B cell (primary cell): Measurements from ENCODE around the gene ITGB3. TPM values are rescaled to one million over a fixed set of nuclear protein-coding genes. Genes with fewer than 3 reads are reported as not detected.

ENCODE experiments used
- ATAC-seq: fragments of 200-7000 bp; cut with Tn5 transposase; one replicate; pipeline ENCODE4 v1.10.0; 2021; ENCODE audit warnings: low read depth, mild to moderate bottlenecking, moderate number of reproducible peaks, moderate library complexity
- CTCF ChIA-PET: fragments of 350-600 bp; sonication (Branson Sonifier 250); formaldehyde crosslinking; loops from one replicate; lab custom pipeline; 2021; ENCODE audit warnings: antibody characterized with exemption, inconsistent platforms; lab: Charles Lee
- POLR2A ChIA-PET: fragments of 350-600 bp; sonication (Branson Sonifier 250); formaldehyde crosslinking; loops from one replicate; lab custom pipeline; 2021; ENCODE audit warnings: antibody characterized with exemption; lab: Charles Lee
- DNase-seq: peaks from one replicate; pipeline ENCODE4 v3.0.0; 2013
- H2AFZ ChIP-seq: 2 replicates; pipeline ENCODE4 v1.6.1; 2012; ENCODE audit warnings: mild to moderate bottlenecking, low read depth, low read length; ENCODE audit not compliant: insufficient read depth, poor library complexity, severe bottlenecking
- H3K27ac ChIP-seq, 2 donors: 1 replicate in 1 of 2; 2 replicates in 1 of 2; pipeline ENCODE4 v1.5.1; 2012 to 2013; ENCODE audit warnings: low read length in 2 of 2, mild to moderate bottlenecking in 2 of 2, moderate library complexity in 1 of 2
- H3K27me3 ChIP-seq, 4 experiments: fragments of 200-600 bp in 1 of 4; sonication (generic) in 1 of 4; replicated peaks in 1 of 4; 1 replicate in 2 of 4; 2 replicates in 2 of 4; pipeline versions ENCODE4 v1.6.1 to v1.7.0; 2013 to 2016; ENCODE audit warnings: low read length in 3 of 4, mild to moderate bottlenecking in 2 of 4, mixed read lengths in 1 of 4, moderate library complexity in 1 of 4; ENCODE audit not compliant: insufficient read depth in 4 of 4, control insufficient read depth in 3 of 4; ENCODE audit errors: control extremely low read depth in 1 of 4
- H3K36me3 ChIP-seq, 2 experiments: replicated peaks in 1 of 2; 1 replicate in 1 of 2; 2 replicates in 1 of 2; pipeline versions ENCODE4 v1.6.1 to v1.7.1; 2013; ENCODE audit warnings: low read length in 1 of 2; ENCODE audit not compliant: insufficient read depth in 2 of 2, control insufficient read depth in 1 of 2; ENCODE audit errors: control extremely low read depth in 1 of 2, extremely low read depth in 1 of 2
- H3K4me1 ChIP-seq, 2 donors: fragments of 200-600 bp in 1 of 2; sonication (generic) in 1 of 2; 1 replicate in 1 of 2; 2 replicates in 1 of 2; pipeline versions ENCODE4 v1.5.1 to v1.6.1; 2013 to 2017; ENCODE audit warnings: low read length in 2 of 2; ENCODE audit not compliant: control insufficient read depth in 2 of 2, insufficient read depth in 2 of 2
- H3K4me2 ChIP-seq: replicated peaks from 2 replicates; pipeline ENCODE3; 2012; ENCODE audit warnings: mild to moderate bottlenecking, low read depth, low read length; ENCODE audit not compliant: poor library complexity, severe bottlenecking
- H3K4me3 ChIP-seq, 5 experiments: fragments of 200-600 bp in 1 of 5; sonication (generic) in 1 of 5; 1 replicate in 3 of 5; 2 replicates in 2 of 5; pipeline versions ENCODE4 v1.5.1 to v1.7.0; 2011 to 2016; ENCODE audit warnings: low read length in 4 of 5, mild to moderate bottlenecking in 4 of 5, low read depth in 2 of 5, control low read depth in 1 of 5, moderate library complexity in 1 of 5; ENCODE audit not compliant: insufficient read depth in 1 of 5; ENCODE audit errors: control extremely low read depth in 1 of 5, extremely low read depth in 1 of 5
- H3K79me2 ChIP-seq: fragments of 200-600 bp; sonication (generic); one replicate; pipeline ENCODE4 v1.6.0; 2016; ENCODE audit warnings: low read length; ENCODE audit not compliant: control insufficient read depth, insufficient read depth
- H3K9ac ChIP-seq: fragments of 200-600 bp; sonication (generic); 2 replicates; pipeline ENCODE4 v1.6.1; 2017; ENCODE audit warnings: mild to moderate bottlenecking, low read length, moderate library complexity
- H3K9me3 ChIP-seq, 3 donors: one replicate each; pipeline versions ENCODE4 v1.6.1 to v1.7.1; 2013; ENCODE audit warnings: low read length in 2 of 3; ENCODE audit not compliant: control insufficient read depth in 2 of 3, insufficient read depth in 1 of 3; ENCODE audit errors: control extremely low read depth in 1 of 3
- H4K20me1 ChIP-seq: 2 replicates; pipeline ENCODE4 v1.6.0; 2012; ENCODE audit warnings: mild to moderate bottlenecking, low read length; ENCODE audit not compliant: insufficient read depth, control insufficient read depth, poor library complexity, severe bottlenecking
- H3K27ac Mint-ChIP-seq: one replicate; pipeline ENCODE4 v1.8.0; 2021; ENCODE audit warnings: mixed read lengths
- H3K27me3 Mint-ChIP-seq: one replicate; pipeline ENCODE4 v1.8.0; 2021; ENCODE audit warnings: mixed read lengths
- H3K4me1 Mint-ChIP-seq: one replicate; pipeline ENCODE4 v1.8.0; 2021; ENCODE audit warnings: mixed read lengths
- H3K4me3 Mint-ChIP-seq: one replicate; pipeline ENCODE4 v1.8.0; 2021; ENCODE audit warnings: mixed read lengths
- H3K9me3 Mint-ChIP-seq: one replicate; pipeline ENCODE4 v1.8.0; 2022; ENCODE audit warnings: mixed read lengths; ENCODE audit not compliant: insufficient read depth
- EZH2 ChIP-seq: IDR thresholded peaks from 2 replicates; pipeline ENCODE4 v1.6.1; 2012; ENCODE audit warnings: borderline replicate concordance, low read depth, mild to moderate bottlenecking, moderate library complexity, low read length; ENCODE audit not compliant: insufficient read depth, poor library complexity, severe bottlenecking
- WGBS: methylation state at CpG from one replicate; pipeline ENCODE4 v1.1.5; 2013; ENCODE audit warnings: missing lambda C conversion rate; ENCODE audit not compliant: insufficient coverage; 5-methylcytosine and 5-hydroxymethylcytosine counted together
- intact Hi-C: fragments of 100-400 bp; cut with micrococcal nuclease; formaldehyde crosslinking; loops from one replicate; pipeline ENCODE4 v1.10.0; 2022
- polyA plus RNA-seq: library from polyadenylated mRNA; depleted of rRNA; stranded (reverse); fragments of >200 nt; gene quantifications from 2 replicates; pipeline ENCODE4 v1.2.3, GENCODE V29; 2012
- total RNA-seq, 2 donors: library from RNA; stranded (reverse); fragments of 120-200 nt in 1 of 2; gene quantifications; 1 replicate in 1 of 2; 2 replicates in 1 of 2; pipeline versions ENCODE4 v1.2.3 to v1.2.4, GENCODE V29; 2013 to 2022
- TF ChIP-seq, protein P1 (sequence below): fragments of 200-600 bp; IDR thresholded peaks from one replicate; pipeline ENCODE4 v1.8.0; 2022; ENCODE audit warnings: antibody characterized with exemption, mild to moderate bottlenecking

ITGB3 gene
- total and polyA plus RNA-seq, 2 donors (not counting 1 experiment from before 2014, with no cell fraction given) = 0.07 to 11.4 TPM

DNA sequence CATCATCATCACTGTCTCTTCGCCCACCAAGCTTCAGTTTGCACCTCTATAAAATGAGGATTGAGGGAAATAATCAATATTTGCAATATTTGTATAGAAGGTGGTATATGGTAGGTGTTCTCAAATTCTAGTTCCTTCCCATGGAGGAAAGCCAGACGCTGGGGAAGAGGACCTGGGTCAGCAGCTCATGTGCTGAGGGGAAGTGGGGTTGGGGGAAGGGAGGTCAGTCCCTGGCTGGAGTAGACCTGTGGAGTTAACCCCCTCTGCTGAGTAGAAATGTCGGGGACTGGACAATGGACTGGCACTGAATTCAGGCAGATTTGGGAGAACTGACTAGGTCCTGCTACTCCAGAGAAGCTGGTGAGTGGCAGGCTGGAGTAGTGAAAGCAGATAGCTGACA lies 12.8 kb upstream of the ITGB3 start:
- H3K27me3 ChIP-seq = no peaks in the 10 kb centered on the region
- H3K4me3 Mint-ChIP-seq = no peak overlapping the region
- intact Hi-C loops = no loop called here
- CTCF ChIA-PET = interaction anchor here (1.7 to 6.4 kb wide), 3 partner anchors 10 to 74 kb away, joined by 5 to 45 read pairs (median 17); no protein-coding TSS in a partner anchor
- no peaks in the 10 kb centered on the region for H3K27me3 Mint-ChIP-seq
- TF ChIP-seq, protein P1, sequence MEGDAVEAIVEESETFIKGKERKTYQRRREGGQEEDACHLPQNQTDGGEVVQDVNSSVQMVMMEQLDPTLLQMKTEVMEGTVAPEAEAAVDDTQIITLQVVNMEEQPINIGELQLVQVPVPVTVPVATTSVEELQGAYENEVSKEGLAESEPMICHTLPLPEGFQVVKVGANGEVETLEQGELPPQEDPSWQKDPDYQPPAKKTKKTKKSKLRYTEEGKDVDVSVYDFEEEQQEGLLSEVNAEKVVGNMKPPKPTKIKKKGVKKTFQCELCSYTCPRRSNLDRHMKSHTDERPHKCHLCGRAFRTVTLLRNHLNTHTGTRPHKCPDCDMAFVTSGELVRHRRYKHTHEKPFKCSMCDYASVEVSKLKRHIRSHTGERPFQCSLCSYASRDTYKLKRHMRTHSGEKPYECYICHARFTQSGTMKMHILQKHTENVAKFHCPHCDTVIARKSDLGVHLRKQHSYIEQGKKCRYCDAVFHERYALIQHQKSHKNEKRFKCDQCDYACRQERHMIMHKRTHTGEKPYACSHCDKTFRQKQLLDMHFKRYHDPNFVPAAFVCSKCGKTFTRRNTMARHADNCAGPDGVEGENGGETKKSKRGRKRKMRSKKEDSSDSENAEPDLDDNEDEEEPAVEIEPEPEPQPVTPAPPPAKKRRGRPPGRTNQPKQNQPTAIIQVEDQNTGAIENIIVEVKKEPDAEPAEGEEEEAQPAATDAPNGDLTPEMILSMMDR = no peak
- TF ChIP-seq EZH2 = no peak
- no peak overlapping the region for H3K27ac Mint-ChIP-seq
- POLR2A ChIA-PET = interaction anchor here (0.5 to 0.8 kb wide), 4 partner anchors 21 to 84 kb away, joined by 3 to 5 read pairs (median 4); no protein-coding TSS in a partner anchor
- no peak overlapping the region for H3K4me3 ChIP-seq
- H3K36me3 ChIP-seq = no peaks in the 10 kb centered on the region
- H3K9ac ChIP-seq = no peak overlapping the region
- WGBS = 84% methylated on average over 2 of the region's 3 CpGs
- ATAC-seq = no peak
- H3K79me2 ChIP-seq = no peaks in the 10 kb centered on the region
- H3K9me3 Mint-ChIP-seq = no peaks in the 10 kb centered on the region
- no peak overlapping the region for H3K27ac ChIP-seq
- H3K4me1 Mint-ChIP-seq = peaks cover 35% of the 10 kb centered on the region
- H3K4me1 ChIP-seq = peaks cover 25 to 26% of the 10 kb centered on the region in 2 donors
- no peak for DNase-seq
- no peak overlapping the region for H3K4me2 ChIP-seq
- H3K9me3 ChIP-seq = peaks cover 0 to 19% (median 8%) of the 10 kb centered on the region in 3 donors
- H2AFZ ChIP-seq = no peak overlapping the region
- H4K20me1 ChIP-seq = no peaks in the 10 kb centered on the region

DNA sequence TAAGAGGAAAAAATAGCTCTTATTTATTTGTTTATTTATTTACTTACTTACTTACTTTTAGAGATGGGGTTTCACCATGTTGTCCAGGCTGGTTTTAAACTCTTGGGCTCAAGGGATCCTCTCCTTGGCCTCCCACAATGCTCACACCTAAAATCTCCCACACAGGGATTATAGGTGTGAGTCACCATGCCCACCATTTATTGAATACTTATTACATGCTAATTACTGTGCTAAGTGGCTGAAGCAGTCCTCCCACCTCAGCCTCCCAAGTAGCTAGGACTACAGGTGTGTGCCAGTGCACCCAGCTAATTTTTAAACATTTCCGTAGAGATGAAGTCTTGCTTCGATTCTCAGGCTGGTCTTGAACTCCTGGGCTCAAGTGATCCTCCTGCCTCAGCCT lies 11.0 kb upstream of the ITGB3 start:
- H3K27me3 ChIP-seq = no peaks in the 10 kb centered on the region
- TF ChIP-seq, protein P1 = no peak
- no peak for TF ChIP-seq EZH2
- no peak overlapping the region for H3K4me3 ChIP-seq
- no peaks in the 10 kb centered on the region for H3K79me2 ChIP-seq
- no peak overlapping the region for H3K9ac ChIP-seq
- POLR2A ChIA-PET = no interaction called here
- Mint-ChIP-seq H3K4me1 (peaks cover 35% of the 10 kb centered on the region), H3K4me3 (no peak overlapping the region), H3K9me3 (no peaks in the 10 kb centered on the region), H3K27me3 (no peaks in the 10 kb centered on the region), H3K27ac (no peak overlapping the region)
- CTCF ChIA-PET = interaction anchor here (1.0 to 6.4 kb wide), 3 partner anchors 9 to 73 kb away, joined by 3 to 45 read pairs (median 5); no protein-coding TSS in a partner anchor
- intact Hi-C loops = no loop called here
- ATAC-seq (no peak), DNase-seq (no peak)
- H3K36me3 ChIP-seq = no peaks in the 10 kb centered on the region
- H4K20me1 ChIP-seq = no peaks in the 10 kb centered on the region
- H3K4me2 ChIP-seq = no peak overlapping the region
- WGBS = no CpG with 5 or more reads among the region's 2 CpGs
- H2AFZ ChIP-seq = no peak overlapping the region
- peaks cover 25 to 26% of the 10 kb centered on the region in 2 donors for H3K4me1 ChIP-seq
- H3K9me3 ChIP-seq = peaks cover 0 to 4% (median 0%) of the 10 kb centered on the region in 3 donors
- H3K27ac ChIP-seq = no peak overlapping the region
